Progenitor cell of endocrine pancreas (in vitro differentiated cells): Measurements from ENCODE around the gene RXRA. TPM values are rescaled to one million over a fixed set of nuclear protein-coding genes. Genes with fewer than 3 reads are reported as not detected.

Experiments
- DNase-seq: peaks from one replicate; pipeline ENCODE4 v3.0.0; 2021; ENCODE audit warnings: low spot score; ENCODE audit not compliant: unreplicated experiment
- H3K27ac Mint-ChIP-seq: 2 replicates; pipeline ENCODE4 v1.8.0; 2021; ENCODE audit warnings: mild to moderate bottlenecking, moderate library complexity, mixed read lengths
- H3K27me3 Mint-ChIP-seq: 2 replicates; pipeline ENCODE4 v1.8.0; 2021; ENCODE audit warnings: mixed read lengths
- H3K36me3 Mint-ChIP-seq: 2 replicates; pipeline ENCODE4 v1.8.0; 2022; ENCODE audit warnings: mixed read lengths; ENCODE audit not compliant: insufficient read depth
- H3K4me1 Mint-ChIP-seq: 2 replicates; pipeline ENCODE4 v1.8.0; 2021; ENCODE audit warnings: low read depth, mixed read lengths
- H3K4me3 Mint-ChIP-seq: 2 replicates; pipeline ENCODE4 v1.8.0; 2021; ENCODE audit warnings: low read depth, mild to moderate bottlenecking, moderate library complexity, mixed read lengths
- H3K9me3 Mint-ChIP-seq: 2 replicates; pipeline ENCODE4 v1.8.0; 2021; ENCODE audit warnings: low read depth, mixed read lengths
- total RNA-seq: library from RNA; stranded (reverse); gene quantifications from 2 replicates; pipeline ENCODE4 v1.2.1, GENCODE V29; 2021
- TF ChIP-seq, protein P1 (sequence below): fragments of 200-600 bp; sonication (generic); IDR thresholded peaks from one replicate; pipeline ENCODE4 v1.5.0; 2021; ENCODE audit warnings: antibody characterized with exemption, mild to moderate bottlenecking; ENCODE audit not compliant: unreplicated experiment

Gene RXRA
- total RNA-seq, 1 donor from 2014 or later: 64.8 TPM

DNA sequence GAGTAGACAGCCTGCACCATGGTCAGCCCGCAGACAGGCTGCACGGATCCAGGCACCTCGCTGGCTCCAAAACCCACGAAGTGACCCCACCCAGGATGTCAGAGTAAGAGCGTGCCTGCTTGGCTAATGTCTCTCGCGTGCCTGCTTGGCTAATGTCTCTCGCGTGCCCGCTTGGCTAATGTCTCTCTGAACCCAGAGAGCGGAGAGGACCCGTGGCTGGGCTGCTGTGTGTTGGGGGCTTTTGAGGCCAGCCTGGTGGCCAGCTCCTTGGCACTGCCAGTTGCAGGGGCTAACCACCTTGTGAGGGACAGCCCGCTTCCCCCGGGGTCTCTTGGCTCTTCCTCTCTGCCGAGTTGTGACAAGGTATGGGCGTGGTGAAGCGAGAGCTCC lies 8.9 kb upstream of the RXRA start:
- Mint-ChIP-seq H3K27ac (no peak overlapping the region), H3K36me3 (no peaks in the 10 kb centered on the region), H3K4me3 (no peak overlapping the region), H3K9me3 (peaks cover 4% of the 10 kb centered on the region), H3K27me3 (peaks cover 16% of the 10 kb centered on the region), H3K4me1 (peaks cover 18% of the 10 kb centered on the region)
- TF ChIP-seq, protein P1, sequence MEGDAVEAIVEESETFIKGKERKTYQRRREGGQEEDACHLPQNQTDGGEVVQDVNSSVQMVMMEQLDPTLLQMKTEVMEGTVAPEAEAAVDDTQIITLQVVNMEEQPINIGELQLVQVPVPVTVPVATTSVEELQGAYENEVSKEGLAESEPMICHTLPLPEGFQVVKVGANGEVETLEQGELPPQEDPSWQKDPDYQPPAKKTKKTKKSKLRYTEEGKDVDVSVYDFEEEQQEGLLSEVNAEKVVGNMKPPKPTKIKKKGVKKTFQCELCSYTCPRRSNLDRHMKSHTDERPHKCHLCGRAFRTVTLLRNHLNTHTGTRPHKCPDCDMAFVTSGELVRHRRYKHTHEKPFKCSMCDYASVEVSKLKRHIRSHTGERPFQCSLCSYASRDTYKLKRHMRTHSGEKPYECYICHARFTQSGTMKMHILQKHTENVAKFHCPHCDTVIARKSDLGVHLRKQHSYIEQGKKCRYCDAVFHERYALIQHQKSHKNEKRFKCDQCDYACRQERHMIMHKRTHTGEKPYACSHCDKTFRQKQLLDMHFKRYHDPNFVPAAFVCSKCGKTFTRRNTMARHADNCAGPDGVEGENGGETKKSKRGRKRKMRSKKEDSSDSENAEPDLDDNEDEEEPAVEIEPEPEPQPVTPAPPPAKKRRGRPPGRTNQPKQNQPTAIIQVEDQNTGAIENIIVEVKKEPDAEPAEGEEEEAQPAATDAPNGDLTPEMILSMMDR: no peak
- DNase-seq: no peak

DNA sequence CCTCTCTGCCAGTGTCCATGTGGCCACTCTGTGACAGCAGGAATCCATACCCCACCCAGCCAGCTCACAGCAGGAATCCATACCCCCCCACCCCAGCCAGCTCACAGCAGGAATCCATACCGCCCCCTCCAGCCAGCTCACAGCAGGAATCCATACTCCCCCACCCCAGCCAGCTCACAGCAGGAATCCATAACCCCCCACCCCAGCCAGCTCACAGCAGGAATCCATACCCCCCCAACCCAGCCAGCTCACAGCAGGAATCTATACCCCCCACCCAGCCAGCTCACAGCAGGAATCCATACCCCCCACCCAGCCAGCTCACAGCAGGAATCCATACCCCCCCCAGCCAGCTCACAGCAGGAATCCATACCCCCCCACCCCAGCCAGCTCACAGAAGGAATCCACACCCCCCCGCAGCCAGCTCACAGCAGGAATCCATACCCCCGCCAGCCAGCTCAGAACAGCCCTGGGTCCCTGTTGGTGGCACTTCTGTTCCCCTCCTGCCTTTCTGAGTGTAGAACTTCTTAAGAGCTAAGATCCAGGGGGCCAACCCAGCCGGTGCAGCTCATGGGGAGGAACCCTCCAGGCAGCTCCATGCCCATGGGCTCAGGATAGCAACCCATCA lies 8.4 kb upstream of the RXRA start:
- Mint-ChIP-seq H3K36me3 (no peaks in the 10 kb centered on the region), H3K27ac (no peak overlapping the region), H3K9me3 (no peaks in the 10 kb centered on the region), H3K4me3 (no peak overlapping the region), H3K4me1 (peaks cover 18% of the 10 kb centered on the region), H3K27me3 (peaks cover 20% of the 10 kb centered on the region)
- DNase-seq: no peak
- TF ChIP-seq, protein P1: no peak

DNA sequence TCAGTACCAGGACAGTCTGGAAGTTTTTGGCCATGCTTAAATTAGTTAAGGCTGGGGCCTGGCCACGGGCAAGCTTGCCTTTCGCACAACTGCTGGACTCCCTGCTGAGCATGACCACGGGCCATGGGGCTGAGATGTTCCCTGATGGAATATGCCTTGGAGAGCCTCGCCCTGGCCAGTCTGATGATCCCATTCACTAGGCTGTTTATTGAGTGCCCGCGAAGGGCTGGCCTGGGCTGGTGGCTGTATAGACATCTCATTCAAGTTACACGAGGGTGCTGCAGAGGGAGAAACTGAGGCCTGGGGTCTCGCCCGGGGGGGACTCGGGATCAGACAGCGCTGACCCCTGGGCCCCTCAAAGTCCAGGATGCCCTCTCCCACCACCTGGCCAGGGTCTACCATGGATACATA lies 7.8 kb upstream of the RXRA start:
- H3K27me3 Mint-ChIP-seq: peaks cover 20% of the 10 kb centered on the region
- no peak overlapping the region for H3K27ac Mint-ChIP-seq
- H3K4me3 Mint-ChIP-seq: no peak overlapping the region
- DNase-seq: no peak
- peaks cover 18% of the 10 kb centered on the region for H3K4me1 Mint-ChIP-seq
- no peaks in the 10 kb centered on the region for H3K9me3 Mint-ChIP-seq
- no peaks in the 10 kb centered on the region for H3K36me3 Mint-ChIP-seq
- TF ChIP-seq, protein P1: no peak

DNA sequence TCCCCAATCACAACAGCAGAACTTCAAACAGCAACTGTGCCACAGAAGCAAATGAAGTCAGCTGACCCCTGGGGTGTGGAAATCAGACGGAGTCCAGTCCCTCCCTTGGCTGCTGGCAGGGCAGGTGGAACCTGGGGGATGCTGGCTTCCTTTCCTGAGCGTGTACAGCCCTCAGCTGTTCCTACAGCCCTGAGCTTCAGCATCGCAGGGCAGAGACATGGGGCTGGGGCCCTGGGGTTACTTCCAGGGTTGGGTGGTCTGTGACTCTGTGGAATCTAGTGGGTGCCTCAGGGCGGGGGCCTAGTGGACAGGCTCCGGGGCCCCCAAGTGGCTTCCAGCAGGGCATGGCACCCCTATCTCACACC lies 7.3 kb upstream of the RXRA start:
- H3K27ac Mint-ChIP-seq: no peak overlapping the region
- H3K36me3 Mint-ChIP-seq: no peaks in the 10 kb centered on the region
- DNase-seq: no peak
- H3K27me3 Mint-ChIP-seq: peaks cover 17% of the 10 kb centered on the region
- no peak overlapping the region for H3K4me3 Mint-ChIP-seq
- TF ChIP-seq, protein P1: no peak
- no peaks in the 10 kb centered on the region for H3K9me3 Mint-ChIP-seq
- peaks cover 18% of the 10 kb centered on the region for H3K4me1 Mint-ChIP-seq

DNA sequence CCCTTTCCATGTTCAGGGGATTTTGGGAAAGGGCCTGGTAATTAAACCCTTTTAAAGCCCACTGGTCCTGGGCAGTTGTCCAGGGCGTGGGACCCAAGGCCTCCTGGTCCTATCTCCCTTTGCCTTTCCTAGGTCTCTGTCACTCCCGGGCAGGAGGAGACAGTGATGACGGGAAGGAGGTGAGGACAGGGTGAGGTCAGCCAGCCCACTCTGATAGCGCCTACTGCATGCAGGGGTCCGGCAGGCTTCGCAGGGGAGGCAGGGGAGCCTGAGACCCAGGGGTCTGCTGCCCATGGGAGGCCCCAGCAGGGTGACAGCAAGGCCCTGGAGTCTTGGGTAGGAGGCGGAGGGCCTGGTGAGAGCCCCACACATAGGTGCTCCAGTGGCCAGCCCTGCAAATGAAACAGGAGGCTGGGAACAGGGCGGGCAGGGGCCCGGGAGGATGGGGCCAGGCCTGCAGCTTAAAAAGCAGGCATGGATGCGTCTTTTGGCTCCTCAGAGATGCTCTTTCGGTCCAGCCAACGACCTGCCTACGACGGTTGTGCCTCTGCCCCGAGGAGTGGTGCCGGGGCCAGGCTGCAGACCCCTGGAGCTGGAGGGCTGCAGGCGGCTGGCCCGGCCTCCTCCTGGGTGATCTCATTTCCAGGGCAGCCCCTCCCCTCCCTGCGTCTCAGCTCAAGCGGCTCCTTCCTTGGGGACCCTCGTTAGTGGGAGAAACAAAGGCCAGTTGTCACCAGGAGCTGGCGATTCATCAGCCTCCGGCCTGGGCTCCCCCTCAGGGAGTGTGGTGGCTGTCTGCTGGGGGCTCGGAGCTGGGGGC lies 6.7 kb upstream of the RXRA start:
- H3K4me1 Mint-ChIP-seq: peaks cover 21% of the 10 kb centered on the region
- TF ChIP-seq, protein P1: no peak
- no peaks in the 10 kb centered on the region for H3K9me3 Mint-ChIP-seq
- H3K27me3 Mint-ChIP-seq: peaks cover 17% of the 10 kb centered on the region
- H3K27ac Mint-ChIP-seq: no peak overlapping the region
- H3K36me3 Mint-ChIP-seq: no peaks in the 10 kb centered on the region
- DNase-seq: no peak
- H3K4me3 Mint-ChIP-seq: no peak overlapping the region
